GM21390 (cell line): ENCODE measurements around the gene TADA2B.

Experiments used
- ATAC-seq: cut with Tn5 transposase; IDR thresholded peaks from one replicate; pipeline ENCODE4 v1.9.1; 2021; ENCODE audit not compliant: unreplicated experiment

The TADA2B gene

GRCh38 chr4:7017446-7018048 is 25.6 kb upstream of the TADA2B start:
- ATAC-seq = no peak

GRCh38 chr4:7018281-7018680 is 24.9 kb upstream of the TADA2B start:
- no peak for ATAC-seq

GRCh38 chr4:7019367-7019766 is 23.8 kb upstream of the TADA2B start:
- no peak for ATAC-seq

DNA sequence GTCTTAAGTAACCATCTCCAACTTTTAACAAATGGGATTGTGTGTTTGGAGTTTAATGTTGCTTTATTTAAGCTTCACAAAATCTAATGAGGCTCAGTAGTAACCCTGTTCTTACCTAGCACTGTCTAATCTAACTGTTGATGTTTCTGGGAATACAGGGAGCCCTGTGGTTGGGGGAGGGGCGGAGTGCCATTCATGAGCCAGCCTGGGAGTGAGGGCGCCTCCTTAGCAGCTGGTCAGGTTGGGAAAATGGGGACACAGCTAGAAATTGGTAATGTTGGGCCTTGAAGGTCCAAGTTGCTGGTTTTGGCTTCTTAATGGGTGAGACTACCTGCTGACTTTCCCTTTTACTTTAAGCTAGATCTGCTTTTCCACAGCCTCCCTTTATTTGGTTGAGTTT is 22.9 kb upstream of the TADA2B start:
- no peak for ATAC-seq

DNA sequence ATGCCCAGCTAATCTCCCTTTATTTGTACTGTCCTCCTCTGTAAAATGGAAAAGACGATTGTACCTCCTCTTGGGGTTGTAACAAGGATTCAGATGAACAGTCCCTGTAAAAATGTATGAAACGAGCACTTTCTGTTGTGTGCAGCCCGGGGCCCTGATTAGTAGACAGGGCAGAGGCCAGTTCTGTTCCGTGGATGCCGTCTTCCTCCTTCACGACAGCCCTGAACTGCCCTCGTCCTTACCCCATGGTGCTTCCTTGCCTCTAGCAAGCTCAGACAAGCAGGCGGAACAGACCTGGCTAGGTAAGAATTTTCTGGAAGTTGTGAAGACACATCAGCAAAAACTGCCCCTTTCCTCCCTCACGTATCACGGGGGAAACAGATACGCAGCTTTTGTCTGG is 22.3 kb upstream of the TADA2B start:
- ATAC-seq = no peak

DNA sequence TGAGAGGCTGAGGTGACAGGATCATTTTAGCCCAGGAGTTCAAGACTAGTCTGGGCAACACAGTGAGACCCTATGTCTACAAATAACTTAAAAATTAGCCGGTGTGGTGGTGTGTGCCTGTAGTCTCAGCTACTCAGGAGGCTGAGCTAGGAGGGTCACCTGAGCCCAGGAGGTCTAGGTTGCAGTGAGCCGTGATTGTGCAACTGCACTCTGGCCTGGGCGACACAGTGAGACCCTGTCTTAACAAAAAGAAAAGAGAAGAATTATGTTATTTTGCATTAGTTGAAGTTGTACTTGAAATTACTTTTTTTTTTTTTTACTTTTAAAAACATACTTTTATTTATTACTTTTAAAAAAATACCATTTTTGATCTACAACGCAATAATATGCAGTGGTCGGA is 21.8 kb upstream of the TADA2B start:
- no peak for ATAC-seq

- ATAC-seq = no peak
These were observed 21.1 kb upstream of the TADA2B start for GRCh38 chr4:7021930-7022664.

DNA sequence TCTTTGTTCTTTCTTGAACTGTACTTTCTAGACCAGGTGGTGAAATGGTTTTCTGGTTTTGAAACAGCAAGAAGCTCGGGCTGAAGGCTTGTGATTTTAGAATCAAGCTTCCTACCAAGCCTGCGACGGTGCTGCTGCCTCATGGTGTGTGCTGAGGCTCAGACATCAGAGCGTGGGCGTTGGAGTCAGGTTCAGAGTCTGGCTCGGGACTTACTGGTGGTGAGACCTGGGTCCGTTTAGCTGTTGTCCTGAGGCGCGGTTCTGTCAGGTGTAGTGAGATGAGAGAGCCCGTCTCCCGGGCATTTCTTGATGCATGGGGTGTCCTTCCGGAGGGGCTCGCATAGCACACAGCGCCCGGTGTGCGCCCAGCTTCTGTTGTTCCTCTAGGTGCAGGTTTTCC is 19.7 kb upstream of the TADA2B start:
- no peak for ATAC-seq

DNA sequence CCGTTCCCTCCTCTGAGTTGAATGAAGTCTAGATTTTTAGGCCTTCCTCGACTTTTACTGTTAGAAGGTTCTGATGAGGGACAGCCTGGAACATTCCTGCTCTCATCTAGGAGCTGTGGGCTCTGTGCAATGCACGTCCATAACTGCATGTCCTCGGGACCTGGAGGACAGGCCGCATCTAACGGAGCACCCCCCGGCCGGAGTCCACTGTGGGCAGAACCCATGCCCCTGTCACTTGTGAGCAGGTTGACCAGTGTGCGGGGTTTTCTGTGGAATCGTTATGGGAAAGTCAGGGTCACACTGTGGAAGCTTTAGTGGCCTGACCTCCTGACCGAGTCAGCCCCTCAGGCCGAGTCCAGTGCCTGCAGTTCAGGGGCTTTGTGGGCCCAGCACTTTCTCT is 19.3 kb upstream of the TADA2B start:
- ATAC-seq = no peak

- no peak for ATAC-seq
These were observed 18.8 kb upstream of the TADA2B start for GRCh38 chr4:7024336-7024890.

- ATAC-seq = no peak
These were observed 18.1 kb upstream of the TADA2B start for GRCh38 chr4:7025040-7025602.

- no peak for ATAC-seq
These were observed 17.1 kb upstream of the TADA2B start for GRCh38 chr4:7026107-7026506.

DNA sequence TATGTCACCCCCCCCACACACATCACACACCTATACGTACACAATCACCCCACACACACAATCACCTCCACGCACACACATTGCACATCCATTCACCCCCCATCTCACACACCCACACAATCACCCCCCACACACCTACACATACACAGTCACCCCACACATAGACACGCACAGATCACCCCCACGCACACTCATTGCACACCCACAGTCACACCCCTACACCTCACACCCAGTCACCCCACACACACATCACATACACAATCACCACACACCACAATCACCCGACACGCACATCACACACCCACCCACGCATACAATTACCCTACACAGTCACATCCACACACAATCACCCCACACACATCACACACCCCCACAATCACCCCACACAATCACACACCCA is 15.9 kb upstream of the TADA2B start:
- ATAC-seq = no peak

DNA sequence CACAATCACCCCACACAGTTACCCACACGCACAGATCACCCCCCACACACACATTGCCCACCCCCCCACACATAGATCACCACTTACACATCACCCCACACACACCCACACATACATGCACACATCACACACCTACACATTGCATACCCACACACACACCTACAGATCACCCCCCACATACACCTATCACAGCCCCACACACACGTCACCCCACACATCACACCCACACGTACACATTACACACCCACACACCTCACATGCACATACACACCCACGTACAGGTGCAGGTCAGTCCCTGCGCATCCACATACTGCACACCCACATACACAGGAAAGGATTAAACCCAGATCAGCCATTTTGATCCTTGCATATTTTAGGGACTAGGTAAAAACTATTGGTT is 15.3 kb upstream of the TADA2B start:
- ATAC-seq = no peak

DNA sequence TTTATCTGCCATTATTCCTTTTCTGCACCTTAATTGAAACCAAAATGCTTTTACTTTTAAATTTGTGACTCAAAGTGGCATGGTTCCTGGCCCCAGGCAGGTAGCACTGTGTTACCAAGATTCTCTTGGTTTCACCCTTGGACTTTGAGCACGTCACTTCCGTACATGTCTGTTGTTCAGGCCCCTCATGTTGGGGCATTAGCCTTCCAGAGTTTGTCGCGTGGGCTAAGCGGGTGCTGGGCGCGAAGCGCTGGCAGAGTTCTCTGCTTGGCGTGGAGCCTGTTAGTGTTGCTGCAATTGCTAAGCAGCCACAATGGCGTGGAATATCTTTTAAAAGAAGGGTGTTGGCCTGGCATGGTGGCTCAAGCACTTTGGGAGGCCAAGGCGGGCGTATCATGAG is 14.0 kb upstream of the TADA2B start:
- no peak for ATAC-seq

DNA sequence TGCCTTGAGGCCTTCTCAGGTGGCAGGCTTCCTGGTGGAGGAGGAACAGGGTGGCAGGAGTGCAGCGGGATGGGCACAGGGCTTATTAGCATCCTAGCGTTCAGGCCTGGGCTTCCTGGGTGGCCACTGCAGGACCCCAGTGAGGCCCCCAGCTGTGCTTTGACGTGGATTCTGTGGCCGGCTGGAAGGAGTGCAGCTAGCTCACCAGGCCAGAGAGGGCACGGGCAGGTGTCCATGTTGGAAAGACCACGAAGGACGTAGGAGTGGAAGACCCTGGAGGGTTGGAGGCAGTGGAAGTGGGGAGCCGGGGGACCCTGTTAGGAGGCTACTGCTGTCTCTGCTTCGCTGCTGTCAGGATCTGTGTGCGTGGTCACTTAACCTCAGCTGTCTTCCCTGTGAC is 13.3 kb upstream of the TADA2B start:
- no peak for ATAC-seq

- ATAC-seq = no peak
These were observed 12.3 kb upstream of the TADA2B start for GRCh38 chr4:7030856-7031255.

DNA sequence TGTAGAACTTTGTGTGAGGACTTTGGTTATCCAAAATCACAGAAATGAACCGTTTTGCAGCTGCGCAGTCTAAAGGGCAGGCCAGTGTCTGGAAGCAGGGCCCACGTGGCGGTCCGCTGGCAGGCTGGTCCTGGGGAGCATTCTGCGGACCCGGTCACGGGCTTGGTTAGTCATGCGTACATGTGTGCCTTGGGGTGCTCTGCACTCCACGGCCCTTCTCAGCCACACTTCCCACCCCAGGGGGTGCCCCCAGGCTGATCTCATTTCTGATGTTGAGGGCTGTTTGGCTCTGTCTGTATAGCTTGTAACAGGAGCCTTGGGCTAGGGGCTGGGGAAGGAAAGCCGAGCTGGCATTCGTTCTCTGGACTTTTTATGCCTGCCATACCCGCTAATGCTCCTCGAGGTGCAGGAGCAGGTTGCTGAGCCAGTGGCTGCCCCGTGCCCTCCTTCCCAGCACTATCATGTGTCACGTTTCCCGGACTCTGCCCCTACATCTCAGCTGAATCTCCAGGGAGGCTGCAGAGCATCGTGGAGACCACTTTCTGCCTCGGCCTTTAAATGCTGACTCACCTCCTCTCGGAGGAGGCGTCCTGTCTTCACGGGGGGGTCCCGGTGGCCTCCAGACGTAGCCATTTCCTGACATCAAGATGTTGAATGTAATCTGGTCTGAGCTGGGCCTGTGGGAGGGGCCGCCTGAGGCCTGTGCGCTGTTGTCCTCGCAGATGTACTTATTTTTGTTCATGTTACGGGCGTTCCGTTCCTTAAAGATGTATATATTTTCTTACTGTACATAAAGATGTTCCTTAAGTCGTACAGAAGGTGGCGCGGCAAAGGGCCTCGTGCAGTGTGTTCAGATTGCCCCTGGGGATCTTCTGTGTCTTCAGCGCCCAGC is 11.4 kb upstream of the TADA2B start:
- ATAC-seq = no peak

DNA sequence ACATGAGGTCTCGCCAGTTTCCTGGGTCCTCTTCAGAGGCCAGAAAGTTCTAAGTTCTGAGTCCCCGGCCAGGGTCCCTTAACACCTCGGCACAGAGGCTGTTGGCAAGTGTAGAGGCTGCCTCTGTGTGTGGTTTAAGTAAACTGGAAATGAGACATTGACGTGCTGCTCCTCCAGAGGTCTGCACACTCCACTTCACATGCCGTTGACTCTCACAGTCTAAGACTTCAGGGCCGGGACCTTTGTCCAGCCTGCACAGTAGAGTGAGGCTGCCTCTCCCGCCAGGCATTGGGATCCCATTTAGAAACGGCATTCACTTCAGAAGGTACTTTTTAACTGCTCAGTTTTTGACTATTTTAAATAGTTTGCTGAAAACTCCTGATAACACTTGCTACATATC is 10.6 kb upstream of the TADA2B start:
- no peak for ATAC-seq

DNA sequence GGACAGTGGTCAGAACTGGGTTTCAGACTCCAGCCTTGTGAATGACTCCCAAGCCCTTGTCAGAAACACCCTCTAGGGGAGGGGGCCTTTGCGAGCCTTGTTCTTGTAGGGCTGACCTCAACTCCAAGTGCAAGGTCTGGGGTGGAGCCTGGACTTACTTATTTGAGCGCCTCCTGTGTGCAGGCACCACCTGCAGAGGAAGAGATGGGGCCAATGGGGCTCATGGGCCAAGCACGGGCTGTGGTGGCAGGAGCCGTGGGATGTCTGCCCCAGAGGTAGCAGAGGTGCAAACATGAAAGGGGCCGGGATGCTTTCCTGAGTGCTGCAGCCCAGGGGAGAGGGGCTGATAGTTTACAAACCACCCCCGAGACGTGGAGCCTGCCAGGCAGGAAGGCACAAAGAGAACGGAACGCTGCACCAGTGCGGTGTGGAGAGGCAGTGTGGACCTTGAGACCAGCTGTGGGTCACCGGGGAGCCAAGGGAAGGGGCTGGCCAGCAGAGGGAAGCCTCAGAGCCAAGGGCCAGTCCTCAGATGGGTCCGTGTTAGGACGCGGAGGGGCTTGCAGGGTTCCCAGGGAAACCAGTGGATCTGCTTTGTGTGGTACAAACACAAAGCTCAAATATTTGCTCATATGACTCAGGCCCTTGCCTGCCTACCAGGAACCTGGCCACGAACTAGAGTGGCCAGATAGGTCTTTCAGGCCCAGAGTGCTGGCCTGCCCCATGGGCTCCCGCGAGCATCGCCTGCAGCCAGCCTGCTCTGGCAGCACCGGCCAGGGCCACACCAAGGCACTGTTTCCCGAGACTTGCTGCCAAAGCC is 8.7 kb upstream of the TADA2B start:
- no peak for ATAC-seq

GRCh38 chr4:7037425-7037824 is 5.7 kb upstream of the TADA2B start:
- ATAC-seq = no peak
